Measurements from ENCODE around the gene OR4E1. TPM values are rescaled to one million over a fixed set of nuclear protein-coding genes. Genes with fewer than 3 reads are reported as not detected.

OR4E1 gene
- total and polyA plus RNA-seq, 4 donors = not detected

- no peaks in the 10 kb centered on the region for H3K4me1 ChIP-seq (ENCODE audit: control insufficient read depth in 4 of 4, insufficient read depth in 4 of 4, low read length in 3 of 4)
- H3K4me3 ChIP-seq (ENCODE audit: low read depth in 1 of 3, low read length in 3 of 3) = no peak overlapping the region
- no peaks in the 10 kb centered on the region for H3K36me3 ChIP-seq (ENCODE audit: control insufficient read depth in 4 of 4, insufficient read depth in 3 of 4, low read depth in 1 of 4, low read length in 3 of 4)
- no peak overlapping the region for H3K27ac ChIP-seq (ENCODE audit: low read depth in 1 of 2, low read length in 2 of 2)
- no peak overlapping the region for H3K9ac ChIP-seq (ENCODE audit: low read depth in 1 of 2, low read length in 2 of 2)
- WGBS = 45% methylated on average over 2 of the region's 2 CpGs
- DNase-seq (ENCODE audit: low spot score) = no peak
- TF ChIP-seq ATF3 (IDR thresholded peaks at IDR 0.05) = no peak
- TF ChIP-seq SP1 (IDR thresholded peaks at IDR 0.05) = no peak
- no peak for TF ChIP-seq CTCF (IDR thresholded peaks at IDR 0.05; ENCODE audit: low read depth, low read length, missing input control)
- no peak for TF ChIP-seq ZBTB33 (IDR thresholded peaks at IDR 0.05)
- no peak for TF ChIP-seq RXRA (IDR thresholded peaks at IDR 0.05)
- TF ChIP-seq REST (IDR thresholded peaks at IDR 0.05) = no peak
- no peak for TF ChIP-seq JUND (IDR thresholded peaks at IDR 0.05)
- TF ChIP-seq GABPA (IDR thresholded peaks at IDR 0.05 in 1 of 2, conservative IDR thresholded peaks at IDR 0.05 in 1 of 2) = no peak
- no peak for TF ChIP-seq HNF4A (conservative IDR thresholded peaks at IDR 0.05)
- TF ChIP-seq NR2F2 (IDR thresholded peaks at IDR 0.05) = no peak
- TF ChIP-seq TAF1 (conservative IDR thresholded peaks at IDR 0.05) = no peak
- no peak for TF ChIP-seq YY1 (IDR thresholded peaks at IDR 0.05)
- TF ChIP-seq FOXA1 (IDR thresholded peaks at IDR 0.05) = no peak
- no peak for TF ChIP-seq RAD21 (IDR thresholded peaks at IDR 0.05)
- TF ChIP-seq EGR1 (IDR thresholded peaks at IDR 0.05; ENCODE audit: low read depth in 2 of 2) = no peak
- TF ChIP-seq HNF4G (IDR thresholded peaks at IDR 0.05) = no peak
- no peak for TF ChIP-seq MAX (IDR thresholded peaks at IDR 0.05)
- no peak for TF ChIP-seq FOXA2 (IDR thresholded peaks at IDR 0.05)
- peaks cover 0 to 8% (median 1%) of the 10 kb centered on the region in 4 donors for H3K9me3 ChIP-seq (ENCODE audit: control insufficient read depth in 4 of 4, low read length in 3 of 4)
- H3K27me3 ChIP-seq (ENCODE audit: control insufficient read depth in 4 of 4, insufficient read depth in 4 of 4, low read length in 3 of 4) = peaks cover 0 to 3% (median 2%) of the 10 kb centered on the region in 4 donors
Observed at GRCh38 chr14:21671371-21671770, 2.2 kb downstream of the OR4E1 start.
